DND-41 (cell line): ENCODE results near the gene MVD.
A peak's percentile ranks its signal among the peaks of the same experiment; 100 is the strongest.

Experiments
- ATAC-seq: fragments of 200-7000 bp; cut with Tn5 transposase; 3 replicates; pipeline ENCODE4 v1.9.1; 2021; ENCODE audit warnings: low read depth; ENCODE audit not compliant: insufficient read depth
- DNase-seq: peaks from one replicate; pipeline ENCODE4 v3.0.0-alpha.2; 2020
- H2AFZ ChIP-seq: 2 replicates; pipeline ENCODE4 v1.6.0; 2012; ENCODE audit warnings: low read depth, low read length
- H3K27ac ChIP-seq: 2 replicates; pipeline ENCODE4 v1.5.1; 2012; ENCODE audit warnings: low read length, inconsistent platforms
- H3K27me3 ChIP-seq: fragments of 200-600 bp; sonication (generic); 2 replicates; pipeline ENCODE4 v1.6.0; 2012; ENCODE audit warnings: low read length, mild to moderate bottlenecking, inconsistent platforms; ENCODE audit not compliant: insufficient read depth, poor library complexity
- H3K36me3 ChIP-seq: 2 replicates; pipeline ENCODE4 v1.5.1; 2012; ENCODE audit warnings: low read length, inconsistent platforms; ENCODE audit not compliant: insufficient read depth
- H3K4me1 ChIP-seq: 2 replicates; pipeline ENCODE4 v1.5.1; 2012; ENCODE audit warnings: mild to moderate bottlenecking, low read length; ENCODE audit not compliant: insufficient read depth
- H3K4me2 ChIP-seq: 2 replicates; pipeline ENCODE4 v1.6.0; 2012; ENCODE audit warnings: mild to moderate bottlenecking, moderate library complexity, low read length, inconsistent platforms; ENCODE audit not compliant: insufficient read depth
- H3K4me3 ChIP-seq, 2 experiments: fragments of 200-600 bp in 1 of 2; shearing (Covaris generic) in 1 of 2; 2 replicates each; pipeline ENCODE4 v1.5.1; 2012 to 2016; ENCODE audit warnings: inconsistent platforms in 2 of 2, low read length in 2 of 2, mild to moderate bottlenecking in 2 of 2, low read depth in 1 of 2, moderate library complexity in 1 of 2
- H3K79me2 ChIP-seq: 2 replicates; pipeline ENCODE4 v1.6.0; 2012; ENCODE audit warnings: low read length, inconsistent platforms; ENCODE audit not compliant: insufficient read depth
- H3K9ac ChIP-seq: 2 replicates; pipeline ENCODE4 v1.6.0; 2012; ENCODE audit warnings: low read depth, mild to moderate bottlenecking, inconsistent platforms, low read length, moderate library complexity
- H3K9me3 ChIP-seq: 2 replicates; pipeline ENCODE4 v1.5.1; 2012; ENCODE audit warnings: low read length, moderate library complexity, mild to moderate bottlenecking, inconsistent platforms; ENCODE audit not compliant: insufficient read depth, severe bottlenecking
- H4K20me1 ChIP-seq: 2 replicates; pipeline ENCODE4 v1.6.0; 2012; ENCODE audit warnings: low read length; ENCODE audit not compliant: insufficient read depth
- EZH2 ChIP-seq: IDR thresholded peaks from 3 replicates; pipeline ENCODE4 v1.6.1; 2012; ENCODE audit warnings: borderline replicate concordance, low read depth, mild to moderate bottlenecking, moderate library complexity, low read length, inconsistent platforms; ENCODE audit not compliant: severe bottlenecking
- TF ChIP-seq, protein P1 (sequence below): IDR thresholded peaks from 2 replicates; pipeline ENCODE4 v1.5.1; 2012; ENCODE audit warnings: borderline replicate concordance, low read length, moderate library complexity, mild to moderate bottlenecking; ENCODE audit not compliant: poor library complexity, severe bottlenecking; ENCODE audit errors: extremely low read depth

Gene MVD

DNA sequence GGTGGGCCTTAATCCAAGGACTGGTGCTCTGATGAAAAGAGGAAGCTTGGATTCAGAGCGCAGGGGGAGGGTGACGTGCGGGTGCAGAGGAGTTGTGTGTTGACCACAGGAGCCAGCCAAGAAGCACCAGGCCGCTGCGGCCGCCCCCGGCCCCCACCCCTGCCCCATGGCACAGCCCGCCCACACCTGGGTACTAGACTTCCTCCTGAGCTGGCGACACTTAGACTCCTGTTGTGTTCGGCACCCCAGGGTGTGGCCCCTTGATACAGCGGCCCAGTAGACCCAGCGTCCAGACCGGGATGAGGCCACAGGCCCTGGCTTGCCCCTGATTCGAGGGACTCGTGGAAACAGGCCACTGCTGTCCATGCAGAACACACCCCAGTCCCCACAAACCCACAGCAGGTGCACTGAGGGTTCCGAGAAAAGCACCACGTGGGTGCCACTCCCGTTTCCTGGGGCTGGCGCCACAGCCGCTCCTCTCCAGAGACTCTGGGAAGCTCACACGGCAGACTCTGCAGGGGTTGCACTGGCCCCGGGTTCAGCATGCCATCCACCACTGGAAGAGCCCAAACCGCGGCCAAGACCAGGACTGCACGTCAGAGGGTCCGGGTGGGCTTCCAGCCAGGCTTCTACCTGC lies 29.2 kb upstream of the MVD start:
- Histone ChIP-seq H3K4me2 (no peak overlapping the region), H3K36me3 (peaks cover 11% of the 10 kb centered on the region), H3K4me1 (peaks cover 3% of the 10 kb centered on the region; the same call in 1 of the 2 replicates), H2AFZ (no peak overlapping the region), H4K20me1 (peaks cover 5% of the 10 kb centered on the region), H3K27me3 (peaks cover 1% of the 10 kb centered on the region), H3K27ac (no peak overlapping the region), H3K4me3 (no peak overlapping the region), H3K9me3 (no peaks in the 10 kb centered on the region), H3K79me2 (no peaks in the 10 kb centered on the region), H3K9ac (no peak overlapping the region)
- ATAC-seq: peak; percentile 58; the same call in 2 of the 3 replicates
- peak; percentile 49 for DNase-seq
- TF ChIP-seq, protein P1, sequence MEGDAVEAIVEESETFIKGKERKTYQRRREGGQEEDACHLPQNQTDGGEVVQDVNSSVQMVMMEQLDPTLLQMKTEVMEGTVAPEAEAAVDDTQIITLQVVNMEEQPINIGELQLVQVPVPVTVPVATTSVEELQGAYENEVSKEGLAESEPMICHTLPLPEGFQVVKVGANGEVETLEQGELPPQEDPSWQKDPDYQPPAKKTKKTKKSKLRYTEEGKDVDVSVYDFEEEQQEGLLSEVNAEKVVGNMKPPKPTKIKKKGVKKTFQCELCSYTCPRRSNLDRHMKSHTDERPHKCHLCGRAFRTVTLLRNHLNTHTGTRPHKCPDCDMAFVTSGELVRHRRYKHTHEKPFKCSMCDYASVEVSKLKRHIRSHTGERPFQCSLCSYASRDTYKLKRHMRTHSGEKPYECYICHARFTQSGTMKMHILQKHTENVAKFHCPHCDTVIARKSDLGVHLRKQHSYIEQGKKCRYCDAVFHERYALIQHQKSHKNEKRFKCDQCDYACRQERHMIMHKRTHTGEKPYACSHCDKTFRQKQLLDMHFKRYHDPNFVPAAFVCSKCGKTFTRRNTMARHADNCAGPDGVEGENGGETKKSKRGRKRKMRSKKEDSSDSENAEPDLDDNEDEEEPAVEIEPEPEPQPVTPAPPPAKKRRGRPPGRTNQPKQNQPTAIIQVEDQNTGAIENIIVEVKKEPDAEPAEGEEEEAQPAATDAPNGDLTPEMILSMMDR: no peak
- no peak for TF ChIP-seq EZH2

DNA sequence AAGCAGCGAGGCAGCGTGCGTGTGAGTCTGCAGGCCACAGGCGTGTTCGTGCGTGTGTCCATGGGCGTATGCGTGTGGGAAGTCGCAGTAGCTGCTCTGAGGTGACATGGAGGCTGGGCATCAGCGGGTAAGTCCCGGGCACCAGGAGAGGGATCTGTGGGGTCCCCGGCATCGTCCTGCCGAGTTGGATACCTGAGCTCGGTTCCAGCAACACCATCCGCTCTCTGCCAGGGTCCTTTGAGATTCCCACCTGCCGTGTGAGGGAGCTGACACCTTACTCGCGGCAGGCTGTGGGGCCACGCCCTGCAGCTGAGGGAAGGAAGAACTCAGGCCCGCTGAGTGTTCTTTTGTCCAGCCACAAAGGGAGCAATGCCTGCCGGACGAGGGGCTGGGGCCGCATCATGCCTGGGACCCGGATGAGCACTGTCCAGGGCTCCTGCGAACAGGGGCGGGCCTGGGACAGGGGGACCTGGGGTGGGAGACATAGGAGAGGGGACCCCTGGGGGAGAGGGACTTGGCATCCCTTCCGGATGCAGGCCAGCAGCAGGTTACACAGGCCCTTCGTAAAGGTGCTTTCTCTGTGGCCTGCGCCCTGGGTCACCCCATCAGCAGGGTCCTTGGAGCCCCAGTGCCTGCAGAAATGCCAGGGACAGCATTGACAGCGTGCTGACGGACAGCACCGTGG lies 28.4 kb upstream of the MVD start:
- H3K27ac ChIP-seq: no peak overlapping the region
- no peak overlapping the region for H2AFZ ChIP-seq
- H3K4me2 ChIP-seq: no peak overlapping the region
- H3K36me3 ChIP-seq: peaks cover 6% of the 10 kb centered on the region; the same call in 1 of the 2 replicates
- H3K4me3 ChIP-seq: no peak overlapping the region
- H4K20me1 ChIP-seq: peaks cover 10% of the 10 kb centered on the region
- peaks cover 9% of the 10 kb centered on the region for H3K4me1 ChIP-seq
- no peaks in the 10 kb centered on the region for H3K79me2 ChIP-seq
- no peak overlapping the region for H3K9ac ChIP-seq
- no peaks in the 10 kb centered on the region for H3K9me3 ChIP-seq
- DNase-seq (no peak), ATAC-seq (no peak)
- H3K27me3 ChIP-seq: peaks cover 9% of the 10 kb centered on the region
- TF ChIP-seq, protein P1: no peak
- TF ChIP-seq EZH2: no peak

GRCh38 chr16:88690341-88691128 lies 27.6 kb upstream of the MVD start:
- Histone ChIP-seq H3K27me3 (peaks cover 16% of the 10 kb centered on the region), H3K4me3 (no peak overlapping the region), H3K4me1 (peaks cover 17% of the 10 kb centered on the region), H3K79me2 (no peaks in the 10 kb centered on the region), H3K36me3 (no peaks in the 10 kb centered on the region), H3K9ac (no peak overlapping the region), H3K27ac (no peak overlapping the region), H3K4me2 (no peak overlapping the region), H3K9me3 (no peaks in the 10 kb centered on the region), H4K20me1 (peaks cover 14% of the 10 kb centered on the region), H2AFZ (no peak overlapping the region)
- DNase-seq: no peak
- no peak for ATAC-seq
- no peak for TF ChIP-seq EZH2
- TF ChIP-seq, protein P1: no peak
